Inferior parietal cortex (tissue), 1 donor: ENCODE results near the gene SCN4A.
"Not testable (repeated sequence)": the region's sequence is repeated elsewhere in the genome, so short reads cannot be mapped to it uniquely, and the experiment has no call there.

Source experiments
- DNase-seq: peaks from one replicate; pipeline ENCODE4 v3.0.0-alpha.2; 2016; ENCODE audit errors: extremely low spot score

SCN4A gene

DNA sequence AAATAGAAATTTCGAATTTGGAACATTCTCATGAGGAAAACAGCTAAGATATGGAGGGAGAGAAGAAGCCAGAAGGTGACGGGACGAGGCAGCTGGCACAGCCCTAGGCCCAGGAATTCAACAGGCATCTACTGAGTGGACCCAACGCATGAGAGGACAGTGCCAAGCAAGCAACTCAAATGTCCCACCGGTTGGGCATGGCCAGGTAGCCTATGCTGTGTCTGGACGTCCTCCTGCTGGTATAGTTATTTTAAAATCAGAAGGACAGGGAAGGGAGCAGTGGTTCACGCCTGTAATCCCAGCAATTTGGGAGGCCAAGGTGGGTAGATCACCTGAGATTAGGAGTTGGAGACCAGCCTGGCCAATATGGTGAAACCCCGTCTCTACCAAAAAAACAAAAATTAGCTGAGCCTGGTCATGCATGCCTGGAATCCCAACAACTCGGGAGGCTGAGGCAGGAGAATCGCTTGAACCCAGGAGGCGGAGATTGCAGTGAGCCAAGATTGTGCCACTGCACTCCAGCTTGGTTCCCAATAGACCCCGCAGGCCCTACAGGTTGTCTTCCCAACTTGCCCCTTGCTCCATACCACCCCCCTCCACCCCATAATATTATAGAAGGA is 56.0 kb downstream of the SCN4A start:
- DNase-seq, result no peak

DNA sequence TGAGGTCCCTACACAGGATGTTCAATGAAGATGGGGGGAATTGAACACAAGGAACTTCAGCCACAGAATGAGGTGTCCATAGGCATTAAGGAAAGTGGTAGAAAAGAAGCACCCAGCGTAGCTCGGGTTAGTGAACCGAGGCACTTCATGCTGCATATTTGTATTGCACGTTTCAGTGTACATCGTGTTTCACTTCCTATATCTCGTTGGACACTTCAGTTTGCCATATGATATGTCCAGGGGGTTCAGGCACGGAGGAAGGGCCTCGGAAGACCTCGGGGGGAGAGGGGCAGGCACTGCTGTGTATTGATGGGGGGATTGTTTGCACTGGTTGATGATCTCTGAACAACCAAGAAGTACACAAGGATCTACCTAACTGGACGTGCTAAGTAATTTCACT is 57.0 kb downstream of the SCN4A start:
- DNase-seq, result not testable (repeated sequence)

DNA sequence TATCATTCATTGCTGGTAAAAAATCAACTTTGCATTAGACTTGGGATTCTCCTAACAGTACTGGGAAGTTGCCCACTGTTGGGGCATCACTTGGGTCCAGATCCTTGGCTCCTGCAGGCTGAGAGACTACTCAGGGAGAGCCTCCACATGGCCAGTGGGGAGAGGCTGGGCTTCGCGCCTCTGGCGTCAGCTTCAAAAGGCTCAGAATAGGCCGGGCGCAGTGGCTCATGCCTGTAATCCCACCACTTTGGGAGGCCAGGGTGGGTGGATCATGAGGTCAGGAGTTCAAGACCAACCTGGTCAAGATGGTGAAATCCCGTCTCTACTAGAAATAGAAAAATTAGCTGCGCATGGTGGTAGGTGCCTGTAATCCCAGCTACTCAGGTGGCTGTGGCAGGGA is 58.2 kb downstream of the SCN4A start:
- DNase-seq, result no peak

DNA sequence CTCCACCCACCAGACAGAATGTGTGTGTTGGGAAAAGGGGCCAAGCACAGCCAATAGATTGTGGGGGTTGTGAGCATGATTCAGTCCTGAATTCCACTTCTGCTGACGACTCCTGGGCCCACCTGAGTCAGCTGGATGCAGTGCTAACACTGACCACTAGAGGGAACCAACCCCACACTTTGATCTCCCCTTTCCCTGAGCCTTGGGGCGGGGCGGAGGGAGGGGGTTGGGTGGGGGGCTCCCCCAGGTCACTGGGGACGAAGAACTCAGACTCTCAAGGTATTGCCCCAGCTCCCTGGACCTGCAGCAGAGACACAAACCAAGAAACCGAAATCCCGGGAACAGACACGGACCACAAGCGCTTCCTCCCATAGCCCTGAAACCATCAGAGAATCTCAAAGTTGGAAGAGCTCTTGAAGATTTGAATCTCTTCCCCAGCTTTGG is 61.0 kb downstream of the SCN4A start:
- peak; percentile 17 for DNase-seq

DNA sequence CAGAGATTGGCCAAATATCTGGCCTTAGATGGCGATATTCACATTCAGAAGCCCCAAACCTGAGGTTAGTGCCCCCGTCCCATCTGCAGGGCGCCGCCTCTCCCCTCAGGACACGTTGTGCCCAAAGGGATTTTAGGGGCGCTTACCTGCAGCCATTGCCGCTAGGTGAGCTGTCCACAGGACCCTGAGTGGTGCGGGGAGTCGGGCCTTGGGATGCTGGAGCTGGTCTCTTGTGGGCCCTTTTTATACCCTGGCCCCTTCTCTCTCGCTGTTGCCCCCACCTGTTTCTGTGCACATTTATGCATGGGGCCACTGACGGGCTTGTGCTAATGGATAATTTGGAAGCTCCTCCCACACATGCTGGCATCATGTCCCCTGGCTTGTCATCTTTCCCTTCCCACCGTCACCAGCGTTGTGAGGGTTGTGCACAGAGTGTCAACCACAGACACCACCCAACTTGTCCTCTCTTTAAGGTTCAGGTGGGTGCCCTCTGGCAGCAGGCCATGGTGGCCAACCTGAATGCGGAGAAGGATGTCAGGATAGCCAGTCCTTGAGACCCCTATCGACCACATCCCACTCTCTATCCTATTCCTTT is 61.6 kb downstream of the SCN4A start, which contains the start of gene CSHL1:
Gene CSHL1, minus strand, starts transcription at position 218 of the 595 bp plus-strand sequence. Its CDS starts 62 bp downstream, at position 156.
- DNase-seq, result no peak

DNA sequence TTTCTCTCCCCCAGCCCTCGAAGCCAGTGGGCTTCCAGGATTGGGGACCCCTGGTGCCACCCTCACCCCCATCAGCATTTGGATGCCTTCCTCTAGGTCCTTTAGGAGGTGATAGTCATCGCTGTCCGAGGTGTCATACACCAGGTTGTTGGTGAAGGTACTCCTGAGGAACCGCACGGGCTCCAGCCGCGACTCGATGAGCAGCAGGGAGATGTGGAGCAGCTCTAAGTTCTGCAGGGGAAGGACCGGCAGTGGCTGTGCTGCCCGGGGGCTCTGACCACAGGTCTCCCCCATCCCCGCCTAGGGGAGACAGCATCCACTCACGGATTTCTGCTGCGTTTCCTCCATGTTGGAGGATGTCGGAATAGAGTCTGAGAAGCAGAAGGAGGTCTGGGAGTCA is 62.6 kb downstream of the SCN4A start:
- no peak for DNase-seq

DNA sequence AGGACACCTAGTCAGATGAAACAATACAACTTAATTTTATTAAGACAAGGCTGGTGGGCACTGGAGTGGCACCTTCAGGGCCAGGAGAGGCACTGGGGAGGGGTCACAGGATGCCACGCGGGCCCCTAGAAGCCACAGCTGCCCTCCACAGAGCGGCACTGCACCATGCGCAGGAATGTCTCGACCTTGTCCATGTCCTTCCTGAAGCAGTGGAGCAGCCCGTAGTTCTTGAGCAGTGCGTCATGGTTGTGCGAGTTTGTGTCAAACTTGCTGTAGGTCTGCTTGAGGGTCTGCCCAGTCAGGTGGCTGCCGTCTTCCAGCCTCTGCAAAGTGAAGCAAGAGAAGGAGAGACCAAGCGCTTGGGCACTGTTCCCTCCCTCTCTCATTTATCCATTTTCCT is 63.1 kb downstream of the SCN4A start:
- not testable (repeated sequence) for DNase-seq

DNA sequence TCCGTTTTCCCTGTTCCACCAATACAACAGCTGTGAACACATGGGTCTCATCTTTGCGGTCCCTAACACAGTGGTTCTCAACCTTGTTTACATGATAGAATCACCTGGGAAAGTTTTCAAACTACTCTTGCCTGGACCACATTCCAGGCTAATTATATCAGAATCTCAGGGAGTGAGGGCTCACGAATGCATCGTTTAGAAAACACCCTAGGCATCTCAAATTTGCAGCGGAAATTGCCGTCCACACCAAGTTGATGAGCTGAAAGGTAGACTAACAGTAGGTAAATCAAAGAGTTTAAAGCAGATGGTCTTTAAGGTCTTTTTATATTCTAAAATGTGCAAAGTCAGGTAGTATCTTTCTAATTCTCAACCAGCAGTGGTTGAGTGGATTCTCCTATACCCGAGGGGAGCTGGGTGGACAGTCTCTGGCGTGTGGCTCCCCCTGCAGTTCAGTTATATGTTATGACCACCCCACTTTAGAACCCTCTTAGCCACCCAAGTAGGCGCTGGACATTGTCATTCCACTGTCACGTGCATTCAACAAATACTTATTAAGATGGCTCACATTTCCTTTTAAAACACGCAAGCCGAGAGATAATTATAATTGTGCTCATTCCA is 65.4 kb downstream of the SCN4A start:
- not testable (repeated sequence) for DNase-seq

DNA sequence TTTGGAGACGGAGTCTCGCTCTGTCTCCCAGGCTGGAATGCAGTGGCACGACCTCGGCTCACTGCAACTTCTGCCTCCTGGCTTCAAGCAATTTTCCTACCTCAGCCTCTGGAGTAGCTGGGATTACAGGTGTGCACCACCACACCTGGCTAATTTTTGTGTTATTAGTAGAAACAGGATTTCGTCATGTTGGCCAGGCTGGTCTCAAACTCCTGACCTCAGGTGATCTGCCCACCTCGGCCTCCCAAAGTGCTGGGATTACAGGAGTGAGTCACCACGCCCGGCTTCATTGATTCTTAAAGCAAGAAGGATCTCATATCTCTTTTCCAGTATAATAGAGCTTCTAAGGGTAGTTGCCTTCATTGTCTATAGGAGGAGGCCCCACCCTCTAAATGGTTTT is 67.9 kb downstream of the SCN4A start:
- DNase-seq, result not testable (repeated sequence)

DNA sequence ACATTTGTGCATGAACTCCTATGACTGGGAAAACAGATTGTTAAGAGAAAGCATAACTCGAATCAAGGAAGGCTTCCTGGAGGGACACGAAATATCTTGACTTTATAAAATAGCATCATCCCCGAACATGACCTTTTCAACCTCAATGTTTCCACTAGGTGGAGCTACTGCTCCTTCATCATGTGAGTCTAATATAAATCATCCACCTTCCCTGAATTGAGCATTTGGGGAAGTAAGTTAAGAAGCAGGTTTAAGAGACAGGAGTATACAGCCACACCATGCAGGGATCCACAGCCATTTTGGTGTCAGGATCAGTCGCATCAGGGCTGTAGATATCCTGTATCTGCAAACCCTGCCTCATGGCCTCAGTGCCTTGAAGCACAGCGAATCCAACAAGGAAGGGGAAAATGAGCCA is 68.9 kb downstream of the SCN4A start:
- not testable (repeated sequence) for DNase-seq

DNA sequence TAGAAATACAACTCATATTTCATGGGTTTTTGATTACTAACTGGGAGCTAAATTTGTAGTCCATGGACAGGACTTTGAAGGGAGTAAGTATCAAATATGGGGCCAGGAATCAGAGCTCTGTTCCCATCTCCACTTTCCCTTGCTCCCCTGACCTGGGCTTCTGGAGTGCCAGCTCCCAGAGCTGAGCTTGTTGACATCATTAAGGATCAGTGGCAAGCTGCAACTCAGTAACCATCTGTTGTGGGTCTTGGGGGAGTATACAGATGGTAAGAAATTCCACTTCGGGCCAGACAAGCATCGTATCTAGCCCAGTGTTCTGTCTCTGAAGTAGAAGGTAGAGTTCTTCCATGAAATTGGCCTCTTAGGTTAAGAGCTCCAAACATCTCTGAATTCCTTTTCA is 70.7 kb downstream of the SCN4A start:
- not testable (repeated sequence) for DNase-seq

DNA sequence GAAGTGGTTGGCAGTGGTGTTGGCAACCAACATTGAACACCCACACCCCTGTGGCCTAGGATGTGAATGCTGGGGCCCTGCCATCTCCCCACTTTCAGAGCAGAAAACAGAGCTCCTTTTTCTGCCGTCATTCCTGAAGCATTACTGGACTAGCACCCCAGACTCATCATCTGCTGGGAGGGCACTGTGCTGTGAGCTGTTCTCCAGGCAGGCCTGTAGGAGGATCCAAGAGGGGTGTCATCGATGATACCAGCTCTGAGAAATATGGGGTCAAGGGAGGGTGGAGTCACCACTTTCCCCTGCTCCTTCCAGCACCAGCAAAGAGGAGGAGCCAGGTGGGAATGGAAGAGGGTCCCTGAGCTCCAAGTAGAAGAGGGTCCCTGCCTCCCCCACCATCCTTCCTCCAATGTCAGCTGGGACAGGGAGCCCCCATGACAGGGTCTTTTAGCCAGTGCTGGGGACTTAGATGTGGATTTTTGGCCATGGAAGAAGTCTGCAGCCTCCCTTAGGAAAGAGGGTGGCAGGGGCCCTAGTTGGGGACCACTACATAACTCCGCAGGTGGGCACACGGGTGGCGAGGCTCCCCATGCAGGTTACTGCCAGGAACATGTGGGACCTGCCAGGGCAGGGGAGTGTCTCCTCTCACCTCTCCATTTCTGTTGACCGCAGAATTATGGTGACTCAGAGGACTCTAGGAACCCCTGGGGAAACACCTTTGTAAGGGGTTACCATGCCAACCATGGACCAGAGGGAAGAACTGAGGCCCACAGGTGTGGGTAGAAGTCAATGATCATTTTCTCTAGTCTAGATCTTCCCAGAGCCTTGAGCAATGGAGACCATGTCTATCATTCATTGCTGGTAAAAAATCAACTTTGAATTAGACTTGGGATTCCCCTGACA is 73.6 kb downstream of the SCN4A start:
- DNase-seq, result not testable (repeated sequence)

DNA sequence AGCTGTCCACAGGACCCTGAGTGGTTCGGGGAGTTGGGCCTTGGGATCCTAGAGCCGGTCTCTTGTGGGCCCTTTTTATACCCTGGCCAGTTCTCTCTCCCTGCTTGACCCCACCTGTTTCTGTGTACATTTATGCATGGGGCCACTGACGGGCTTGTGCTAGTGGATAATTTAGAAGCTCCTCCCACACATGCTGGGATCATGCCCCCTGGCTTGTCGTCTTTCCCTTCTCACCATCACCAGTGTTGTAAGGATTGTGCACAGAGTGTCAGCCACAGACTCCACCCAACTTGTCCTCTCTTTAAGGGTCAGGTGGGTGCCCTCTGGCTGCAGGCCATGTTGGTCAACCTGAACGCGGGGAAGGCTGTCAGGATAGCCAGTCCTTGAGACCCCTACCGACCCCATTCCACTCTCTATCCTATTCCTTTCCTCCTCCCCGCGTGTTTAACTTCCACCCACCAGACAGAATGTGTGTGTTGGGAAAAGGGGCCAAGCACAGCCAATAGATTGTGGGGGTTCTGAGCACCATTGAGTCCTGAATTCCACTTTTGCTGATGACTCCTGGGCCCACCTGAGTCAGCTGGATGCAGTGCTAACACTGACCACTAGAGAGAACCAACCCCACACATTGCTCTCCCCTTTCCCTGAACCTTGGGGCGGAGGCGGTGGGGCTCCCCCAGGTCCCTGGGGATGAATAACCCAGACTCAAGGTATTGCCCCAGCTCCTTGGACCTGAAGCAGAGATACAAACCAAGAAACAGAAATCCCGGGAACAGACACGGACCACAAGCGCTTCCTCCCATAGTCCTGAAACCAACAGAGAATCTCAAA is 76.0 kb downstream of the SCN4A start, which contains the start of gene CSH1:
Gene CSH1, minus strand, starts transcription at position 51 of the 831 bp plus-strand sequence. CDS start 63 bp downstream, outside the sequence.
- DNase-seq, result not testable (repeated sequence)

DNA sequence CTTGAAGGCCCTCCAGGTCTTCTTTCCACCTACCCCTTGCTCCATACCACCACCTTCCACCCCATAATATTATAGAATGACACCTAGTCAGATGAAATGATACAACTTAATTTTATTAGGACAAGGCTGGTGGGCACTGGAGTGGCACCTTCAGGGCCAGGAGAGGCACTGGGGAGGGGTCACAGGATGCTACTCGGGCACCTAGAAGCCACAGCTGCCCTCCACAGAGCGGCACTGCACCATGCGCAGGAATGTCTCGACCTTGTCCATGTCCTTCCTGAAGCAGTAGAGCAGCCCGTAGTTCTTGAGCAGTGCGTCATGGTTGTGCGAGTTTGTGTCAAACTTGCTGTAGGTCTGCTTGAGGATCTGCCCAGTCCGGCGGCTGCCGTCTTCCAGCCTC is 77.9 kb downstream of the SCN4A start:
- not testable (repeated sequence) for DNase-seq

DNA sequence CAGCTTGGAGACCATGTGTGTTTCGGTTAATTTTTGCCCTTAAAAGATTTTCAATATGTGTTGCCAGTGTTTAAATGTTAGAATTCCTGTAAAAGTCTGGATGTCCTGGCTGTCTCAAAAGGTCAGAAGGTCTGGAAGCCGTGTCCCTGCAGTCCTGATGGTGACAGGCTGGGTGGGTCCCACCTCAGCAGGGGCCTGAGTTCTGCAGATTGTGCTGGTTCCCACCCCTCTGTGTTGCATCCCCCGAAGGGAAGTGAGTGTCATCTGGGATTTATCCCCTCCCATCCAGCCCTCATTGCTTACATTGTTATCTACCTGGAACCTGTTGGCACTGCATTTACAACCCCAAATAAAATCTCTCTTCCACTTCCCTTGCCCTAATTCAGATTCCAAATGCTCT is 78.7 kb downstream of the SCN4A start:
- DNase-seq, result not testable (repeated sequence)

DNA sequence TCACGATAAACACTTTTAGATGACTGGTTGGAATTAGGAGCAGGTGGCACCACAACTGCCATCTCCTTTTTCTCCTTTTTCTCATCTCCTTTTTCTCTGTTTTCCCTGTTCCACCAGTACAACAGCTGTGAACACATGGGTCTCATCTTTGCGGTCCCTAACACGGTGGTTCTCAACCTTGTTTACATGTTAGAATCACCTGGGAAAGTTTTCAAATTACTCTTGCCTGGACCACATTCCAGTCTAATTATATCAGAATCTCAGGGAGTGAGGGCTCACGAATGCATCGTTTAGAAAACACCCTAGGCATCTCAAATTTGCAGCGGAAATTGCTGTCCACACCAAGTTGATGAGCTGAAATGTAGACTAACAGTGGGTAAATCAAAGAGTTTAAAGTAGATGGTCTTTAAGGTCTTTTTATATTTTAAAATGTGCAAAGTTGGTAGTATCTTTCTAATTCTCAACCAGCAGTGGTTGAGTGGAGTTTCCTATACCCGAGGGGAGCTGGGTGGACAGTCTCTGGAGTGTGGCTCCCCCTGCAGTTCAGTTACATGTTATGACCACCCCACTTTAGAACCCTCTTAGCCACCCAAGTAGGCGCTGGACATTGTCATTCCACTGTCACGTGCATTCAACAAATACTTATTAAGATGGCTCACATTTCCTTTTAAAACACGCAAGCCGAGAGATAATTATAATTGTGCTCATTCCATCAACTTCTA is 80.2 kb downstream of the SCN4A start:
- DNase-seq, result not testable (repeated sequence)

DNA sequence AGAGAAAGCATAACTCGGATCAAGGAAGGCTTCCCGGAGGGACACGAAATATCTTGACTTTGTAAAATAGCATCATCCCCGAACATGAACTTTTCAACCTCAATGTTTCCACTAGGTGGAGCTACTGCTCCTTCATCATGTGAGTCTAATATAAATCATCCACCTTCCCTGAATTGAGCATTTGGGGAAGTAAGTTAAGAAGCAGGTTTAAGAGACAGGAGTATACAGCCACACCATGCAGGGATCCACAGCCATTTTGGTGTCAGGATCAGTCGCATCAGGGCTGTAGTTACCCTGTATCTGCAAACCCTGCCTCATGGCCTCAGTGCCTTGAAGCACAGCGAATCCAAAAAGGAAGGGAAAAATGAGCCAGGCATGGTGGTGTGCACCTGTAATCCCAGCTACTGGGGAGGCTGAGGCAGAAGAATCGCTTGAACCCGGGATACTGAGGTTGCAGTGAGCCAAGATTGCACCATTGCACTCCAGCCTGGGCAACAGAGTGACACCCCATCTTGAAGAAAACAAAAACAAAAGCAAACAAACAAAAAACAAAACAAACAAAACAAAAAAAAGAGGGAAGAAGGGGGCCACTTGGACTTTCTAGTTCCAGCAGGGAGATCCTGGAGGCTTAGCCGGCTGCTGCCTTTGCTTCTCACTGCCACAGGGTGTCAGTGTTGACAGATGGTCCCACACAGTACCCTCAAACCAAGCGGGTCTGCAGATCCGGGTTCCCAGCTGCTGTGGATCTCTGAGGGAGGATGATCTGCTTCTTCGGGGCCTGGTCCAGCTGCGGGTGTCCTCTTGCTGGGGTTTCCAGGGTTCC is 83.5 kb downstream of the SCN4A start:
- peak; percentile 22 for DNase-seq
